Measurements from ENCODE around the gene FMO2. TPM values are rescaled to one million over a fixed set of nuclear protein-coding genes. Genes with fewer than 3 reads are reported as not detected.
"Not testable (repeated sequence)": the region's sequence is repeated elsewhere in the genome, so short reads cannot be mapped to it uniquely, and the experiment has no call there.

The FMO2 gene
- total RNA-seq, 2 experiments from 2014 or later = not detected

GRCh38 chr1:171233183-171233582 lies 48.1 kb downstream of the FMO2 start:
- H3K36me3 Mint-ChIP-seq (ENCODE audit: low read depth) = no peaks in the 10 kb centered on the region
- peaks cover 14% of the 10 kb centered on the region for H3K27me3 Mint-ChIP-seq
- H3K27ac Mint-ChIP-seq = no peak overlapping the region
- DNase-seq (no peak), ATAC-seq (no peak)
- no peaks in the 10 kb centered on the region for H3K4me1 Mint-ChIP-seq (ENCODE audit: low read depth)
- H3K9me3 Mint-ChIP-seq = no peaks in the 10 kb centered on the region
- ChIA-PET POLR2A (no interaction called here), CTCF (interaction anchor here (0.9 kb wide), 1 partner anchor 12 kb away, joined by 3 read pairs; no protein-coding TSS in a partner anchor)
- no peak overlapping the region for H3K4me3 Mint-ChIP-seq
- intact Hi-C loops (cut with micrococcal nuclease) = no loop called here
- no peak for TF ChIP-seq CTCF (IDR thresholded peaks at IDR 0.05)

GRCh38 chr1:171236231-171236630 lies 51.1 kb downstream of the FMO2 start:
- H3K36me3 Mint-ChIP-seq (ENCODE audit: low read depth); H3K9me3 Mint-ChIP-seq; ATAC-seq; H3K4me3 Mint-ChIP-seq; H3K4me1 Mint-ChIP-seq (ENCODE audit: low read depth); H3K27ac Mint-ChIP-seq; POLR2A ChIA-PET; intact Hi-C loops (cut with micrococcal nuclease); DNase-seq: not testable (repeated sequence)
- CTCF ChIA-PET = interaction anchor here (1.2 to 1.3 kb wide), 2 partner anchors 10 to 77 kb away, joined by 3 to 5 read pairs; no protein-coding TSS in a partner anchor
- peaks cover 30% of the 10 kb centered on the region for H3K27me3 Mint-ChIP-seq

- Mint-ChIP-seq H3K36me3 (ENCODE audit: low read depth) (no peaks in the 10 kb centered on the region), H3K4me1 (ENCODE audit: low read depth) (no peaks in the 10 kb centered on the region), H3K4me3 (no peak overlapping the region), H3K27ac (no peak overlapping the region), H3K27me3 (peaks cover 34% of the 10 kb centered on the region), H3K9me3 (peaks cover 8% of the 10 kb centered on the region)
- DNase-seq (no peak), ATAC-seq (no peak)
- no peak for TF ChIP-seq CTCF (IDR thresholded peaks at IDR 0.05)
- CTCF ChIA-PET = interaction anchor here (1.2 to 3.9 kb wide), 2 partner anchors 17 to 70 kb away, joined by 4 to 12 read pairs; partner anchors contain the start of gene FMO4
- intact Hi-C loops (cut with micrococcal nuclease) = loop anchor here (2.0 kb wide), 1 partner anchor 71 kb away; the partner anchor contains the start of gene FMO4
- POLR2A ChIA-PET = no interaction called here
These were observed 58.8 kb downstream of the FMO2 start for GRCh38 chr1:171243878-171244277.

- no peak overlapping the region for H3K4me3 Mint-ChIP-seq
- H3K27me3 Mint-ChIP-seq = peaks cover 33% of the 10 kb centered on the region
- intact Hi-C loops (cut with micrococcal nuclease) = loop anchor here (2.0 kb wide), 1 partner anchor 69 kb away; the partner anchor contains the start of gene FMO4
- ChIA-PET POLR2A (no interaction called here), CTCF (interaction anchor here (0.6 to 7.6 kb wide), 15 partner anchors 8 to 92 kb away, joined by 3 to 71 read pairs (median 3); partner anchors contain the start of gene FMO4)
- ATAC-seq (no peak), DNase-seq (peak; percentile 17)
- peak; percentile 61 for TF ChIP-seq CTCF (IDR thresholded peaks at IDR 0.05)
- no peaks in the 10 kb centered on the region for H3K4me1 Mint-ChIP-seq (ENCODE audit: low read depth)
- H3K36me3 Mint-ChIP-seq (ENCODE audit: low read depth) = no peaks in the 10 kb centered on the region
- H3K27ac Mint-ChIP-seq = no peak overlapping the region
- no peaks in the 10 kb centered on the region for H3K9me3 Mint-ChIP-seq
These were observed 60.5 kb downstream of the FMO2 start for GRCh38 chr1:171245458-171246064.

GRCh38 chr1:171247501-171247900 lies 62.4 kb downstream of the FMO2 start:
- Mint-ChIP-seq H3K4me3 (no peak overlapping the region), H3K4me1 (ENCODE audit: low read depth) (peaks cover 9% of the 10 kb centered on the region), H3K36me3 (ENCODE audit: low read depth) (no peaks in the 10 kb centered on the region), H3K27me3 (peaks cover 35% of the 10 kb centered on the region), H3K27ac (no peak overlapping the region), H3K9me3 (no peaks in the 10 kb centered on the region)
- ATAC-seq (no peak), DNase-seq (no peak)
- intact Hi-C loops (cut with micrococcal nuclease) = no loop called here
- CTCF ChIA-PET = interaction anchor here (7.6 kb wide), 1 partner anchor 65 kb away, joined by 71 read pairs; the partner anchor contains the start of gene FMO4
- POLR2A ChIA-PET = no interaction called here
- TF ChIP-seq CTCF (IDR thresholded peaks at IDR 0.05) = no peak

Data from activated CD8-positive, alpha-beta T cell treated with anti-CD3 and anti-CD28 coated beads for 36 hours (primary cell).